Measurements from ENCODE around the gene IL27RA.
A peak's percentile ranks its signal among the peaks of the same experiment; 100 is the strongest.

Gene IL27RA

GRCh38 chr19:14086098-14086497 lies 54.5 kb downstream of the IL27RA start:
- Histone ChIP-seq H3K4me1 (ENCODE audit: control insufficient read depth, insufficient read depth, low read length) (peaks cover 3% of the 10 kb centered on the region), H3K9me3 (ENCODE audit: control insufficient read depth, insufficient read depth, low read length) (no peaks in the 10 kb centered on the region), H3K27me3 (ENCODE audit: control insufficient read depth, insufficient read depth, low read length) (peaks cover 25% of the 10 kb centered on the region), H3K9ac (ENCODE audit: low read depth, low read length) (no peak overlapping the region), H3K4me3 (ENCODE audit: low read depth, low read length) (peak overlapping the region; percentile 46), H3K36me3 (ENCODE audit: control insufficient read depth, insufficient read depth, low read length) (peaks cover 2% of the 10 kb centered on the region)

- peak overlapping the region; percentile 60 for H3K4me3 ChIP-seq (ENCODE audit: low read depth, low read length)
- no peaks in the 10 kb centered on the region for H3K9me3 ChIP-seq (ENCODE audit: control insufficient read depth, insufficient read depth, low read length)
- peaks cover 2% of the 10 kb centered on the region for H3K36me3 ChIP-seq (ENCODE audit: control insufficient read depth, insufficient read depth, low read length)
- no peaks in the 10 kb centered on the region for H3K4me1 ChIP-seq (ENCODE audit: control insufficient read depth, insufficient read depth, low read length)
- peaks cover 23% of the 10 kb centered on the region for H3K27me3 ChIP-seq (ENCODE audit: control insufficient read depth, insufficient read depth, low read length)
- no peak overlapping the region for H3K9ac ChIP-seq (ENCODE audit: low read depth, low read length)
Observed at GRCh38 chr19:14088634-14089411, 57.3 kb downstream of the IL27RA start.

DNA sequence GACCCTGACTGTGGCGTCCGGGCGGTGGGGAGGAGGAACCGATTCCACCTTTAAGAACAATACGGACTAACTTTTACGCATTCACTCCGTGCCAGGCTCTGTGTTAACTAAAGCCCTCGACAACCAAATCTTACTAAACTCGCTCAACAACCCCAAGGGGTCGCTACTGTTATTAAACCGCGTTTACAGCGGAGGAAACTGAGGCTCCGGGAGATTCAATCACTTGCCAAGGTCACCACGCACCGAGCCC lies 57.8 kb downstream of the IL27RA start:
- no peaks in the 10 kb centered on the region for H3K9me3 ChIP-seq (ENCODE audit: control insufficient read depth, insufficient read depth, low read length)
- peaks cover 18% of the 10 kb centered on the region for H3K27me3 ChIP-seq (ENCODE audit: control insufficient read depth, insufficient read depth, low read length)
- no peak overlapping the region for H3K9ac ChIP-seq (ENCODE audit: low read depth, low read length)
- peaks cover 2% of the 10 kb centered on the region for H3K36me3 ChIP-seq (ENCODE audit: control insufficient read depth, insufficient read depth, low read length)
- no peaks in the 10 kb centered on the region for H3K4me1 ChIP-seq (ENCODE audit: control insufficient read depth, insufficient read depth, low read length)
- H3K4me3 ChIP-seq (ENCODE audit: low read depth, low read length) = peak overlapping the region; percentile 60

DNA sequence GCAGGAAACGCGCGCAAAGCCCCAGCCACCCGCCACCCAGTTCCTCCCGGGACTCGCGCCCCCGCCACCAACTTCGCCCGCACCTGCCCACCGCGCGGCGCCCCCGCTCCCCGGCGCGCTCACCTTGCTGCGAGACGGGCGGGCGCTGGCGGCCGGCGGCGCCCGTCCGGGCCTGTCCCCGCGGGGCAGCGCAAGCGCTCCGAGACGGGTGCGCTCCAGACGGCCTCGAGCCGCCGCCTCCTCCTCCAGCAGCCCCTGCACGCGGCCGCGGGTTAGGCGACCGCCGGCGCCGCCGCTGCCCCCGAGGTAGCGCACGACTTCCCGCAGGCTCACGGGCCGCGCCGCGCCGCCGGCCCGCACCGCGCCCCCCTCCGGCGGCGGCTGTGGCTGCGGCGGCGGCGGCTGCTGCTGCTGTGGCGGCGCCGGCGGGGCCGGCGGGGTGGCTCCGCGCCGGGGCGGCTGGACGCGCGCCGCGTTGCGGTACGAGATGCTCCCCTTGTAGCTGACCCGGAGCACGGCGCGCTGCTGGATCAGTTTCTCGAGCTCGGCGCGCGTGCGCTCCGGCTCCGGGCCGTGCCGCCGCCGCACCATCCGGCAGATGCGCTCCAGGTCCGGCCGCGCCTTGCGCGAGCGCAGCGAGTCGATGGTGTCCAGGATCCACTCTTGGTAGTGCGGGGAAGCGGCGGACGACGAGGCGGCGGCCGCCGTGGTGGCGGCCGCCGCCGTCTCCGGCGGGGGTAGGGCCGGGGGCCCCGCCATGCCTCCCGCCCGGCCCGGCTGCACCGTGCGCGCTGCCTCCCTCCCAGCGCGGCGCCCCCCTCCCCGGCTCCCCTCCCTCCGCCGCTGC lies 58.3 kb downstream of the IL27RA start:
- Histone ChIP-seq H3K27me3 (ENCODE audit: control insufficient read depth, insufficient read depth, low read length) (peaks cover 16% of the 10 kb centered on the region), H3K9ac (ENCODE audit: low read depth, low read length) (no peak overlapping the region), H3K36me3 (ENCODE audit: control insufficient read depth, insufficient read depth, low read length) (peaks cover 2% of the 10 kb centered on the region), H3K9me3 (ENCODE audit: control insufficient read depth, insufficient read depth, low read length) (no peaks in the 10 kb centered on the region), H3K4me3 (ENCODE audit: low read depth, low read length) (peak overlapping the region; percentile 60), H3K4me1 (ENCODE audit: control insufficient read depth, insufficient read depth, low read length) (no peaks in the 10 kb centered on the region)

DNA sequence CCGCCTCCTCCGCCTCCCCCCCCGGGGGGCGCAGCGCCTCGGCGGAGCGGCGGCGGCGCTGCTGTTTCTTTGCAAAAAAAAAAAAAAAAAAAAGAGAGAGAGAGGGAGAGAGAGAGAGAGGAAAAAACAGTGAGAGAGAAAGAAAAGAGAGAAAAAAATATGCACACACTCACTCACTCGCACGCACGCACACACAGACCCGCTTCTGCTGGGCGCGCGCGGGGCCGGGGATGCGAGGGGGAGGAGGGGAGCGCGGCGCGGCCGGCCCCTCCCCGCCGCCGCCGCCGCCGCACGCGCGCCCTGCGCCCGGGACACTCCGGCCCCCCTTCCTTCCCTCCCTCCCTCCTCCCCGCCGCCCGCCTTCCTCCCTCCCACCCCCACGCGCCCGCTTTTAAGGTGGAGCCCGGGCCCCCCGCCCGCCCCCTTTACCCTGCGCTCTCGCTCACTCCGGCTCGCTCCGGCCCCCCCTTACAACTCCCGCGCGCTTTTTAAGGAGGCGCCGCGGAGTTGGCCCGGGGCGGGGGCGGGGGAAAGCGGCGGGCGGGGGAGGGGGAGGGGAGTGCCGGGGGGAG lies 59.0 kb downstream of the IL27RA start, which contains the start of gene SAMD1:
SAMD1 (minus strand) TSS at position 243 of the 572 bp plus-strand sequence.
- Histone ChIP-seq H3K4me1 (ENCODE audit: control insufficient read depth, insufficient read depth, low read length) (no peaks in the 10 kb centered on the region), H3K36me3 (ENCODE audit: control insufficient read depth, insufficient read depth, low read length) (peaks cover 2% of the 10 kb centered on the region), H3K9ac (ENCODE audit: low read depth, low read length) (no peak within 1 kb of the TSS), H3K9me3 (ENCODE audit: control insufficient read depth, insufficient read depth, low read length) (no peaks in the 10 kb centered on the region), H3K4me3 (ENCODE audit: low read depth, low read length) (peak within 1 kb of the TSS; percentile 69), H3K27me3 (ENCODE audit: control insufficient read depth, insufficient read depth, low read length) (peaks cover 13% of the 10 kb centered on the region)

- no peaks in the 10 kb centered on the region for H3K9me3 ChIP-seq (ENCODE audit: control insufficient read depth, insufficient read depth, low read length)
- H3K4me1 ChIP-seq (ENCODE audit: control insufficient read depth, insufficient read depth, low read length) = no peaks in the 10 kb centered on the region
- H3K27me3 ChIP-seq (ENCODE audit: control insufficient read depth, insufficient read depth, low read length) = peaks cover 11% of the 10 kb centered on the region
- H3K9ac ChIP-seq (ENCODE audit: low read depth, low read length) = no peak overlapping the region
- peak overlapping the region; percentile 69 for H3K4me3 ChIP-seq (ENCODE audit: low read depth, low read length)
- peaks cover 2% of the 10 kb centered on the region for H3K36me3 ChIP-seq (ENCODE audit: control insufficient read depth, insufficient read depth, low read length)
Observed at GRCh38 chr19:14091081-14091812, 59.7 kb downstream of the IL27RA start.

DNA sequence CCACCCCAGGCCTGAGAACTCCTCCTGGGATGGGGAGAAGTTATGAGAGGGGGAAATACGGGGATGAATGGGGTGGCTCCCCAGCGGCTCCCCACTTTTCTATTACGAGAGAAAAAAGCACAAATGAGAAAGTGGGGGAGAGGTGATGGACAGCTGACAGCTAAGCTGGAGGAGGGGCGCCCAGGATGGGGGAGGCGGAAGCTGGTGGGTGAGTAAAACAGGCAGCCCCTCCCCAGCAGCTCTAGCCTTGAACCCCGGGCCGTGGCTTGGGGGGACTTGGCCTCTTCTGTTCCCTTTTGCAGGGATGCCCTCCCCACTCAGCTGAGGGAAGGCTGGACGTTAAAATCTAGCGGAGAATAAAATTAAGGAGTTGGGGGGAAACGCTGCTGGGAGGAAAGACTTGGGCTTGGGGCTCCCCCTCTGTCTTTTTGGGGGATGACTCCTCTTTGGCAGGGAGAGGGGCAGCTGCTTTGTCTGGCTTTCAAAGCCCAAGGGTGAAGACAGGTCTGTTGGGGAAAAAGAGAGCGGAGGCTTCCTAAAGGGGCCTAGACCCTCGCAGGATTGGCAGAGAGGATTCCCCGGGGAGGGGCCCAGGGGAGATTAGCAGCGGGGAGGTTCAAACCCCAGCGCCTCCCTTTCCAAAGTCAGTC lies 60.4 kb downstream of the IL27RA start:
- peak overlapping the region; percentile 69 for H3K4me3 ChIP-seq (ENCODE audit: low read depth, low read length)
- peaks cover 8% of the 10 kb centered on the region for H3K27me3 ChIP-seq (ENCODE audit: control insufficient read depth, insufficient read depth, low read length)

DNA sequence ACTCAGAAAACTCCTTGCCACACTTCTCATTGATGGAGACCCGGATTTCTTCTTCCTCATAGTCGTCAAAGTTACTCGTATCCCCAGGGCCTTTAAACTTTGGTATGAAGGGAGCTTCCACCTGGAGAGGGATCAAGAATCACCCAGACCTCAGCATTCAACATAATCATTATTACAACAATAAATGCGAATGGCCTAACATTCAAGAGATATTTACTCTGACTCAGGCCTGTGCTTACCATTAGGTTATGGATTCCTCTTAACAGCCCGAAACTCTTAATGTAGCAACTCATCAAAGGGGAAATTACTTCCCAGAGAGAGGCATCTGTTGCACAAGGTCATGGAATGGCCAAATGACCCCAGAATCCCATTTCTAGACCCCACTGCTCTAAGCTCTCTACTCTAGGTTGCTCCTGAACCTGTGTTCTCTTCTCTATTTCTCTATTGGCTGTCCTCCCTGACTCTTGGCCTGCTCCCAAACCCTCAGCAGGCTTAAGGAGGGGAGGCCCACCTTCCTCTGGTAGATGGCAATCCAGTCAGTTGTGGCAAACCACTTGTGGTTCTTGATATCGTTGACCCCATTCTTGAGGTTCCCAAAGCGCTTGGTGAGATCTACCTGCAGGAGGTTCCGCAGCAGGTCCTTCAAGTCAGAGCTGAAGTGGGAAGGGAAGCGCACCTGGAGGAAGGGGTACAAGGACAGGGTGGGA lies 61.7 kb downstream of the IL27RA start:
- Histone ChIP-seq H3K36me3 (ENCODE audit: control insufficient read depth, insufficient read depth, low read length) (peaks cover 2% of the 10 kb centered on the region), H3K9ac (ENCODE audit: low read depth, low read length) (no peak overlapping the region), H3K4me3 (ENCODE audit: low read depth, low read length) (no peak overlapping the region), H3K4me1 (ENCODE audit: control insufficient read depth, insufficient read depth, low read length) (no peaks in the 10 kb centered on the region), H3K9me3 (ENCODE audit: control insufficient read depth, insufficient read depth, low read length) (no peaks in the 10 kb centered on the region), H3K27me3 (ENCODE audit: control insufficient read depth, insufficient read depth, low read length) (peaks cover 8% of the 10 kb centered on the region)

More for the DNA sequence above, 60.4 kb downstream of the IL27RA start:
- no peaks in the 10 kb centered on the region for H3K4me1 ChIP-seq (ENCODE audit: control insufficient read depth, insufficient read depth, low read length)
- H3K9ac ChIP-seq (ENCODE audit: low read depth, low read length) = peak overlapping the region; percentile 14
- H3K36me3 ChIP-seq (ENCODE audit: control insufficient read depth, insufficient read depth, low read length) = peaks cover 2% of the 10 kb centered on the region
- no peaks in the 10 kb centered on the region for H3K9me3 ChIP-seq (ENCODE audit: control insufficient read depth, insufficient read depth, low read length)

DNA sequence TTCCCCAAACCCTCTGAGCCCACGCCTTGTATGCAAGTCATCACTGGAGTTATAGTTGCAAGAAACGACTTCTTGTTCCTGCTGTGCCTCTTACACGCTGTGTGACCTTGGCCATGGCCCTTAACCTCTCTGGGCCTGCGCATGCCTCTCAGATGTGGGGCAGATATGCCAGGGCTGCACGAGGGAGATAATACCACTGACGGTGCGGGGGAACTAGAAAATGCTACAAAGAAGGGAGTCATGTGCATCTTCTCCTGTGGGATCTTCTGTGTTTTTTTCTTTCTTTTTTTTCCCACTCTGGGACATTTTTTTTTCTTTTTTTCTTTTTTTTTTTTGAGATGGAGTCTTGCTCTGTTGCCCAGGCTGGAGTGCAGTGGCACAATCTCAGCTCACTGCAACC lies 63.3 kb downstream of the IL27RA start:
- H3K9me3 ChIP-seq (ENCODE audit: control insufficient read depth, insufficient read depth, low read length) = no peaks in the 10 kb centered on the region
- no peaks in the 10 kb centered on the region for H3K4me1 ChIP-seq (ENCODE audit: control insufficient read depth, insufficient read depth, low read length)
- H3K4me3 ChIP-seq (ENCODE audit: low read depth, low read length) = no peak overlapping the region
- no peaks in the 10 kb centered on the region for H3K27me3 ChIP-seq (ENCODE audit: control insufficient read depth, insufficient read depth, low read length)
- H3K9ac ChIP-seq (ENCODE audit: low read depth, low read length) = no peak overlapping the region
- no peaks in the 10 kb centered on the region for H3K36me3 ChIP-seq (ENCODE audit: control insufficient read depth, insufficient read depth, low read length)

GRCh38 chr19:14096272-14096992 lies 64.9 kb downstream of the IL27RA start:
- Histone ChIP-seq H3K9ac (ENCODE audit: low read depth, low read length) (no peak overlapping the region), H3K4me1 (ENCODE audit: control insufficient read depth, insufficient read depth, low read length) (no peaks in the 10 kb centered on the region), H3K9me3 (ENCODE audit: control insufficient read depth, insufficient read depth, low read length) (no peaks in the 10 kb centered on the region), H3K27me3 (ENCODE audit: control insufficient read depth, insufficient read depth, low read length) (no peaks in the 10 kb centered on the region), H3K36me3 (ENCODE audit: control insufficient read depth, insufficient read depth, low read length) (no peaks in the 10 kb centered on the region), H3K4me3 (ENCODE audit: low read depth, low read length) (no peak overlapping the region)

Data from iPS-15b (cell line).